ENCODE measurements around the gene EHMT1. TPM values are rescaled to one million over a fixed set of nuclear protein-coding genes. Genes with fewer than 3 reads are reported as not detected.

EHMT1 gene
- total and polyA plus RNA-seq, 4 donors, result 14.7 to 85.8 (median 51.0) TPM

- no peaks in the 10 kb centered on the region for H3K27me3 ChIP-seq (ENCODE audit: control insufficient read depth in 1 of 2, insufficient read depth in 2 of 2, low read length in 1 of 2)
- H3K4me3 ChIP-seq (ENCODE audit: low read length in 2 of 2), result no peak overlapping the region
- DNase-seq (no peak), ATAC-seq (ENCODE audit: low FRiP score) (no peak)
- no peaks in the 10 kb centered on the region for H3K4me1 ChIP-seq (ENCODE audit: control insufficient read depth in 1 of 2, insufficient read depth in 2 of 2, low read length in 2 of 2)
- intact Hi-C loops (cut with DNase I), result no loop called here
- H3K9me3 ChIP-seq (ENCODE audit: control insufficient read depth, low read length), result no peaks in the 10 kb centered on the region
- no peak overlapping the region for H3K27ac ChIP-seq (ENCODE audit: low read depth in 1 of 2, low read length in 2 of 2)
- H3K36me3 ChIP-seq (ENCODE audit: control insufficient read depth in 1 of 2, insufficient read depth in 2 of 2, low read length in 1 of 2), result peaks cover 0 to 8% of the 10 kb centered on the region in 2 donors
- WGBS, 2 donors, result 89 to 92% methylated on average over 11 of the region's 11 CpGs
Observed at GRCh38 chr9:137744632-137745183, 125.9 kb downstream of the EHMT1 start.

- intact Hi-C loops (cut with DNase I), result no loop called here
- Histone ChIP-seq H3K4me1 (ENCODE audit: control insufficient read depth in 1 of 2, insufficient read depth in 2 of 2, low read length in 2 of 2) (no peaks in the 10 kb centered on the region), H3K36me3 (ENCODE audit: control insufficient read depth in 1 of 2, insufficient read depth in 2 of 2, low read length in 1 of 2) (peaks cover 0 to 6% of the 10 kb centered on the region in 2 donors), H3K27ac (ENCODE audit: low read depth in 1 of 2, low read length in 2 of 2) (no peak overlapping the region), H3K4me3 (ENCODE audit: low read length in 2 of 2) (no peak overlapping the region), H3K27me3 (ENCODE audit: control insufficient read depth in 1 of 2, insufficient read depth in 2 of 2, low read length in 1 of 2) (no peaks in the 10 kb centered on the region), H3K9me3 (ENCODE audit: control insufficient read depth, low read length) (no peaks in the 10 kb centered on the region)
- 73 to 84% methylated on average over 10 of the region's 10 CpGs for WGBS, 2 donors
- ATAC-seq (ENCODE audit: low FRiP score) (no peak), DNase-seq (no peak)
Observed at GRCh38 chr9:137745541-137745991, 126.8 kb downstream of the EHMT1 start.

GRCh38 chr9:137748311-137748710 lies 129.5 kb downstream of the EHMT1 start:
- ATAC-seq (ENCODE audit: low FRiP score) (no peak), DNase-seq (no peak)
- no peaks in the 10 kb centered on the region for H3K9me3 ChIP-seq (ENCODE audit: control insufficient read depth, low read length)
- H3K4me1 ChIP-seq (ENCODE audit: control insufficient read depth in 1 of 2, insufficient read depth in 2 of 2, low read length in 2 of 2), result no peaks in the 10 kb centered on the region
- WGBS, 2 donors, result 91% methylated on average over 15 of the region's 15 CpGs
- intact Hi-C loops (cut with DNase I), result no loop called here
- H3K27me3 ChIP-seq (ENCODE audit: control insufficient read depth in 1 of 2, insufficient read depth in 2 of 2, low read length in 1 of 2), result no peaks in the 10 kb centered on the region
- no peak overlapping the region for H3K27ac ChIP-seq (ENCODE audit: low read depth in 1 of 2, low read length in 2 of 2)
- no peak overlapping the region for H3K4me3 ChIP-seq (ENCODE audit: low read length in 2 of 2)
- H3K36me3 ChIP-seq (ENCODE audit: control insufficient read depth in 1 of 2, insufficient read depth in 2 of 2, low read length in 1 of 2), result peaks cover 0 to 8% of the 10 kb centered on the region in 2 donors

DNA sequence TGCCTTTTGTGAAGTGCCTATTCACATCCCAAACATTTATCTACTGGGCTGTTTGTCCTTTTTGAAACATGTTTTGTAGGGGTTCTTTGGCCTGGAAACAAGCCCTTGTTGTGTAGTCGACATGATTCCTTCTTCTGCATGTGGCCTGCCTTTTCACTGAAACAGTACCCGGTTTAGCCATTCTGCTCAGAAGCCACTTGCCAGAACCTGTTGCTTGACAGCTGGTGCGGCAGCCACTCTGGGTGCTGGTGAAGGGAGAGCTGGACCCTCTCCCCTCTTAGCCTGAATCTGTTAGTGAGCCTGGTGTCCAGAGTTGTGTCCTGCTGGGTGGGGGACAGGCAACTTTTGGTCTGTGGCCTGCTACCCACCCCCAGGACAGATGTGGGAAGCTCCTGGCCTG lies 129.9 kb downstream of the EHMT1 start:
- 88 to 89% methylated on average over 3 of the region's 3 CpGs for WGBS, 2 donors
- Histone ChIP-seq H3K27ac (ENCODE audit: low read depth in 1 of 2, low read length in 2 of 2) (no peak overlapping the region), H3K9me3 (ENCODE audit: control insufficient read depth, low read length) (no peaks in the 10 kb centered on the region), H3K4me3 (ENCODE audit: low read length in 2 of 2) (no peak overlapping the region), H3K4me1 (ENCODE audit: control insufficient read depth in 1 of 2, insufficient read depth in 2 of 2, low read length in 2 of 2) (no peaks in the 10 kb centered on the region), H3K27me3 (ENCODE audit: control insufficient read depth in 1 of 2, insufficient read depth in 2 of 2, low read length in 1 of 2) (no peaks in the 10 kb centered on the region), H3K36me3 (ENCODE audit: control insufficient read depth in 1 of 2, insufficient read depth in 2 of 2, low read length in 1 of 2) (peaks cover 0 to 8% of the 10 kb centered on the region in 2 donors)
- no peak for DNase-seq
- intact Hi-C loops (cut with DNase I), result no loop called here
- no peak for ATAC-seq (ENCODE audit: low FRiP score)

DNA sequence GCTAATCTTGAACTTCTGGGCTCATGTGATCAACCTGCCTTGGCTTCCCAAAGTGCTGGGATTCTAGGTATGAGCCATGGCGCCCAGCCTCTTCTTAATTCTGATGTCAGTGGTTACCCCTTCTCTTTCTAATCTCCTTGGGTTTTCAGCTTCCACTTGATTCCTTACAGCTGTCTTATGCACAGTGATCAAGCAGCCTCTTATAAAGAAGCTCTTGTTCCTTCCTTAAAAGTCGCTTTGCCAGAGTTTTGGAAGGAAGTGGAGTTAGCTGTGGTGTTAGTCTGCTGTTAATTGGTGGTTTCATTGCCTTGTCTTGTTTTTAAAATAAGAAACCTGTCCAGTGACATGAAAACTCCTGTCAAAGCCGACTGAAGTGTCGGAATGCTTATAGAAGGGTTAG lies 130.7 kb downstream of the EHMT1 start:
- Histone ChIP-seq H3K4me1 (ENCODE audit: control insufficient read depth in 1 of 2, insufficient read depth in 2 of 2, low read length in 2 of 2) (no peaks in the 10 kb centered on the region), H3K27me3 (ENCODE audit: control insufficient read depth in 1 of 2, insufficient read depth in 2 of 2, low read length in 1 of 2) (no peaks in the 10 kb centered on the region), H3K9me3 (ENCODE audit: control insufficient read depth, low read length) (no peaks in the 10 kb centered on the region), H3K27ac (ENCODE audit: low read depth in 1 of 2, low read length in 2 of 2) (no peak overlapping the region), H3K36me3 (ENCODE audit: control insufficient read depth in 1 of 2, insufficient read depth in 2 of 2, low read length in 1 of 2) (peaks cover 0 to 8% of the 10 kb centered on the region in 2 donors), H3K4me3 (ENCODE audit: low read length in 2 of 2) (no peak overlapping the region)
- 89 to 91% methylated on average over 4 of the region's 4 CpGs for WGBS, 2 donors
- intact Hi-C loops (cut with DNase I), result no loop called here
- ATAC-seq (ENCODE audit: low FRiP score) (no peak), DNase-seq (no peak)

- WGBS, 2 donors, result 77 to 82% methylated on average over 3 of the region's 3 CpGs
- no peak overlapping the region for H3K27ac ChIP-seq (ENCODE audit: low read depth in 1 of 2, low read length in 2 of 2)
- no peak overlapping the region for H3K4me3 ChIP-seq (ENCODE audit: low read length in 2 of 2)
- no peak for DNase-seq
- no peaks in the 10 kb centered on the region for H3K9me3 ChIP-seq (ENCODE audit: control insufficient read depth, low read length)
- no peak for ATAC-seq (ENCODE audit: low FRiP score)
- peaks cover 0 to 6% of the 10 kb centered on the region in 2 donors for H3K36me3 ChIP-seq (ENCODE audit: control insufficient read depth in 1 of 2, insufficient read depth in 2 of 2, low read length in 1 of 2)
- intact Hi-C loops (cut with DNase I), result no loop called here
- no peaks in the 10 kb centered on the region for H3K4me1 ChIP-seq (ENCODE audit: control insufficient read depth in 1 of 2, insufficient read depth in 2 of 2, low read length in 2 of 2)
- no peaks in the 10 kb centered on the region for H3K27me3 ChIP-seq (ENCODE audit: control insufficient read depth in 1 of 2, insufficient read depth in 2 of 2, low read length in 1 of 2)
Observed at GRCh38 chr9:137750007-137750406, 131.2 kb downstream of the EHMT1 start.

DNA sequence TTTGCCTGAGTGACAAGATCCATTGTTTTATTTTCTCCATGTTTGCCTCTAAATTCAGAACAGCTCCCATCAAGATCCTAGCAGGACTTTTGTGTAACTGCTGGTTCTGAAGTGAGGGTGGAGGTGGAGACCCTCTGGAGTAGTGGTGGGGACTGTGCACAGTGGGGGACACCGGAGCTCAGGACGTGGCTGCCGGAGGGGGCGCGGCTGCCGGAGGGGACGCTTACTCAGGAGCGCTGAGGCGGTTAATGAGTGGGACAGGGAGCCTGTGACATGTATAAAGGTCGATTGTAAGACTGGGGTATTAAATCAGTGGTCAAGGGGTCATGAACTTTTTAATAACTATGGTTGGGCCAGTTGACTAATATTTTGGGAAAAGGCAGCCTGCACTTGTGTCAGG lies 131.8 kb downstream of the EHMT1 start:
- no peak for ATAC-seq (ENCODE audit: low FRiP score)
- H3K4me1 ChIP-seq (ENCODE audit: control insufficient read depth in 1 of 2, insufficient read depth in 2 of 2, low read length in 2 of 2), result no peaks in the 10 kb centered on the region
- H3K4me3 ChIP-seq (ENCODE audit: low read length in 2 of 2), result no peak overlapping the region
- H3K27me3 ChIP-seq (ENCODE audit: control insufficient read depth in 1 of 2, insufficient read depth in 2 of 2, low read length in 1 of 2), result no peaks in the 10 kb centered on the region
- peaks cover 1% of the 10 kb centered on the region for H3K9me3 ChIP-seq (ENCODE audit: control insufficient read depth, low read length)
- 85 to 90% methylated on average over 10 of the region's 10 CpGs for WGBS, 2 donors
- intact Hi-C loops (cut with DNase I), result no loop called here
- peaks cover 0 to 4% of the 10 kb centered on the region in 2 donors for H3K36me3 ChIP-seq (ENCODE audit: control insufficient read depth in 1 of 2, insufficient read depth in 2 of 2, low read length in 1 of 2)
- no peak for DNase-seq
- H3K27ac ChIP-seq (ENCODE audit: low read depth in 1 of 2, low read length in 2 of 2), result no peak overlapping the region

GRCh38 chr9:137751616-137752015 lies 132.8 kb downstream of the EHMT1 start:
- Histone ChIP-seq H3K4me1 (ENCODE audit: control insufficient read depth in 1 of 2, insufficient read depth in 2 of 2, low read length in 2 of 2) (no peaks in the 10 kb centered on the region), H3K27ac (ENCODE audit: low read depth in 1 of 2, low read length in 2 of 2) (no peak overlapping the region), H3K36me3 (ENCODE audit: control insufficient read depth in 1 of 2, insufficient read depth in 2 of 2, low read length in 1 of 2) (peaks cover 0 to 2% of the 10 kb centered on the region in 2 donors), H3K9me3 (ENCODE audit: control insufficient read depth, low read length) (peaks cover 1% of the 10 kb centered on the region), H3K4me3 (ENCODE audit: low read length in 2 of 2) (no peak overlapping the region), H3K27me3 (ENCODE audit: control insufficient read depth in 1 of 2, insufficient read depth in 2 of 2, low read length in 1 of 2) (no peaks in the 10 kb centered on the region)
- ATAC-seq (ENCODE audit: low FRiP score) (no peak), DNase-seq (no peak)
- intact Hi-C loops (cut with DNase I), result no loop called here
- 95 to 97% methylated on average over 5 of the region's 5 CpGs for WGBS, 2 donors

GRCh38 chr9:137752426-137752825 lies 133.6 kb downstream of the EHMT1 start:
- H3K27me3 ChIP-seq (ENCODE audit: control insufficient read depth in 1 of 2, insufficient read depth in 2 of 2, low read length in 1 of 2), result no peaks in the 10 kb centered on the region
- no peaks in the 10 kb centered on the region for H3K4me1 ChIP-seq (ENCODE audit: control insufficient read depth in 1 of 2, insufficient read depth in 2 of 2, low read length in 2 of 2)
- no peak overlapping the region for H3K27ac ChIP-seq (ENCODE audit: low read depth in 1 of 2, low read length in 2 of 2)
- intact Hi-C loops (cut with DNase I), result no loop called here
- H3K9me3 ChIP-seq (ENCODE audit: control insufficient read depth, low read length), result peaks cover 1% of the 10 kb centered on the region
- H3K4me3 ChIP-seq (ENCODE audit: low read length in 2 of 2), result no peak overlapping the region
- WGBS, 2 donors, result 88 to 97% methylated on average over 13 to 14 of the region's 14 CpGs
- no peak for DNase-seq
- ATAC-seq (ENCODE audit: low FRiP score), result no peak
- peaks cover 0 to 2% of the 10 kb centered on the region in 2 donors for H3K36me3 ChIP-seq (ENCODE audit: control insufficient read depth in 1 of 2, insufficient read depth in 2 of 2, low read length in 1 of 2)
